GM10266 (cell line): ENCODE data around the gene PLOD3.

Experiments used
- DNase-seq: peaks from one replicate; pipeline ENCODE4 v3.0.0; 2012; ENCODE audit errors: extremely low spot score
- TF ChIP-seq, protein P1 (sequence below): IDR thresholded peaks from 2 replicates; pipeline ENCODE4 v1.5.1; 2012; ENCODE audit warnings: mild to moderate bottlenecking, low read depth; ENCODE audit not compliant: control insufficient read depth, insufficient read depth; ENCODE audit errors: missing control alignments

The PLOD3 gene

DNA sequence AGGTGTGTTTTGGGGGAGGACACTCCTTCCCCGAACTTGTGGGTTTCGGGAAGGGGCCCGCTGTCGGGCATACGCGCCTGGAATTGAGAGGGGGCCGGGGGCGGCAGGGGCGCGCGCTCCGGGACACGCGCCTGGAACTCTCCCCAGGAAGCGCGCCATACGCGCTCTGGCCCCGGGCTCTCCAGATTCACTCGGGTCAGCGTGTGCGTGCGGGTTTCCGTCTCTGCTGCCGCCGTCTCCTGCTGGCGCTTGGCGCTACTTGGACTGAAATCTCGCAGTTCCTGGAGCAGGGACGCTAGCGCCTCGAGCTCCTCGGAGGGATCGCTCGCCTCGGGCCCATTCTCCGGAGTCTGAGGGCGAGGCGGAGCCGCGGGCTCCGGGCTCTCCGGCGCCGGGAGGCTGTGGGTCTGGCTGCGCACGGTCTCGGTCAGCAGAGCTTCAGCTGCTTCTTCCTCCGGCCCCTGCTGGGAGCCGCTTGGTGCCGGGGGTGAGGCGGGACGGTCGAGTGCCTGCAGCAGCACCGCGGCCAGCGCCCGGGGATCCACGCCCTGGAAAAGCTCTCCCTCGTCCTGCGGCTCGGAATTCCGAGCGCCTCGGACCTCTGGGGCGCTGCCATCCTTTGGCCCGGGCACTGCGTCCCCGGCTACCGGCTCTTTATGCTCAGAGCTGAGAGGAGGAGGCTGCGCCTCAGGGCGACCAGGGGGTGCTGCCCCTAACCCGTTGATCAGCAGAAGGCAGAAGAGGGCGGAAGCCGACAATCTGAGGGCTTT lies 53.1 kb downstream of the PLOD3 start:
- TF ChIP-seq, protein P1, sequence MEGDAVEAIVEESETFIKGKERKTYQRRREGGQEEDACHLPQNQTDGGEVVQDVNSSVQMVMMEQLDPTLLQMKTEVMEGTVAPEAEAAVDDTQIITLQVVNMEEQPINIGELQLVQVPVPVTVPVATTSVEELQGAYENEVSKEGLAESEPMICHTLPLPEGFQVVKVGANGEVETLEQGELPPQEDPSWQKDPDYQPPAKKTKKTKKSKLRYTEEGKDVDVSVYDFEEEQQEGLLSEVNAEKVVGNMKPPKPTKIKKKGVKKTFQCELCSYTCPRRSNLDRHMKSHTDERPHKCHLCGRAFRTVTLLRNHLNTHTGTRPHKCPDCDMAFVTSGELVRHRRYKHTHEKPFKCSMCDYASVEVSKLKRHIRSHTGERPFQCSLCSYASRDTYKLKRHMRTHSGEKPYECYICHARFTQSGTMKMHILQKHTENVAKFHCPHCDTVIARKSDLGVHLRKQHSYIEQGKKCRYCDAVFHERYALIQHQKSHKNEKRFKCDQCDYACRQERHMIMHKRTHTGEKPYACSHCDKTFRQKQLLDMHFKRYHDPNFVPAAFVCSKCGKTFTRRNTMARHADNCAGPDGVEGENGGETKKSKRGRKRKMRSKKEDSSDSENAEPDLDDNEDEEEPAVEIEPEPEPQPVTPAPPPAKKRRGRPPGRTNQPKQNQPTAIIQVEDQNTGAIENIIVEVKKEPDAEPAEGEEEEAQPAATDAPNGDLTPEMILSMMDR: no peak
- no peak for DNase-seq

DNA sequence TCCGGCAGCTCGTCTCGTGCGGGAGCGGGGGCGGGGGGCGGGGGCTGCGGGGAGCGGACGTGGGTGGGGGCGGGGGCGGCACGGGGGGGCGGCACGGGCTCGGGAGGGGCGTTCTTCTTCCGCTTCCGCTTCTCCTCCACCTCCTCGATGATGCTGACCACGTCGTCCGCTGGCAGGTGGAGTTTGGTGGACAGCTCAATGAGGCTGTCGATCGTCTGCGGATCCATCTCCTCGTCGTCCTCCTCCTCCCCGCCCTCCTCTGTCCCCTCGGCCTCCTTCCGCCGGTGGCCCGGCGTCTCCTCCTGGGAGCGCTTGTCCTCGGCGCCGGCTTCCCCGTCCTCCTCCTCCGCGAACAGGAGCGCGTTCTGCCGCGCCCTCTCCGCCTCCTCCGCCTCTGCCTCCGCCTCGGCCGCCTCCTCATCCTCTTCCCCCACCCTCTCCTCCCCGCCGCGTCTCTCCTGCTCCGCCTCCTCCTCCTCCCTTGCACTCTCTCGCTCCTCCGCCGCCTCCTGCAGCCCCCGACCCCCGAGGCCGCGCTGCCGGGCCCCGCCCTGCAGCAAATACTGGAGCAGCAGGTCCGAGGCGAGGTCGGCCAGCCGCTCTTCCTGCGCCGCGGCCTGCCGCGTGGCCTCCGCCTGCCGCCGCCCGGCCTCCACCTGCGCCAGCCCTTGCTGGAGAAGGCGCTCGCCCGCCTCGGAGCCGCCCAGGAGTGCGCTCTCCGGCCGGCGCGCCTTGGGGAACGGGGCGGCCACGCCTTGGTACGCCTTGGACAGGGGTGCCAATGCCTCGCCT lies 53.9 kb downstream of the PLOD3 start:
- no peak for DNase-seq
- TF ChIP-seq, protein P1: no peak

DNA sequence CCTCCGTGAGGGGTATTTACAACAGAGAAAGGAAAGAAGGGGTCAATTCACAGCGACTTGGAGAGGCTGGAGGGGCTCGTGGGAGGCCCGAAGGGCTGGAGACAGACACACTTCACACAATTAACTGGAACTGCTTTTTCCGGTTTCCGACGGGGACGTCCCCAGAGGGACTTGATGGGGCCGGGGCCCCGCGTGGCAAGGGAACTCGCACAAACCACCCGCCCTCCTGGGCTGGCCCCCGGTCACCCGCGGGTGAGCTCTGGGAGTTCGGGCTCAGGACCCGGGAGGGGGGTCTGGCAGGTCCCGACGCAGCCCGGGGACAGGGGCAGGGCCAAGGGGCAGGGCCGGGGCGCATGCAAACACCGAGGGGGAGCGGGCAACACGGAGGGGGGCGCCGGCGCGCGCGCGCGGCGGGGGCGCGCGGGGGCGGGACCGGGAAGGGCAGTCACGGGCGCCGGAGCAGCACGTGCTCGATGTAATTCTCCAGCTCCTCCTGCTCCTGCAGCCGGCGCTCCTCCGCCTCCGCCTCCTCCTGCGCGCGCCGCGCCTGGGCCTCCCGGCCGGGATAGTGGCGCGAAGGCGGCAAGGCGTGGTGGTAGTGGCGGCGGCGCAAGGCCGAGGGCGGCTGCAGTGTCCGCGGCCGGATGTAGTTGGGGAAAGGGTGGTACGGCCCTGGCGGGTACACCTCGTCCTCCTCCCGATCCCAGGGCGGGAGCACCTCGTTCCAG lies 54.7 kb downstream of the PLOD3 start:
- TF ChIP-seq, protein P1: no peak
- no peak for DNase-seq

DNA sequence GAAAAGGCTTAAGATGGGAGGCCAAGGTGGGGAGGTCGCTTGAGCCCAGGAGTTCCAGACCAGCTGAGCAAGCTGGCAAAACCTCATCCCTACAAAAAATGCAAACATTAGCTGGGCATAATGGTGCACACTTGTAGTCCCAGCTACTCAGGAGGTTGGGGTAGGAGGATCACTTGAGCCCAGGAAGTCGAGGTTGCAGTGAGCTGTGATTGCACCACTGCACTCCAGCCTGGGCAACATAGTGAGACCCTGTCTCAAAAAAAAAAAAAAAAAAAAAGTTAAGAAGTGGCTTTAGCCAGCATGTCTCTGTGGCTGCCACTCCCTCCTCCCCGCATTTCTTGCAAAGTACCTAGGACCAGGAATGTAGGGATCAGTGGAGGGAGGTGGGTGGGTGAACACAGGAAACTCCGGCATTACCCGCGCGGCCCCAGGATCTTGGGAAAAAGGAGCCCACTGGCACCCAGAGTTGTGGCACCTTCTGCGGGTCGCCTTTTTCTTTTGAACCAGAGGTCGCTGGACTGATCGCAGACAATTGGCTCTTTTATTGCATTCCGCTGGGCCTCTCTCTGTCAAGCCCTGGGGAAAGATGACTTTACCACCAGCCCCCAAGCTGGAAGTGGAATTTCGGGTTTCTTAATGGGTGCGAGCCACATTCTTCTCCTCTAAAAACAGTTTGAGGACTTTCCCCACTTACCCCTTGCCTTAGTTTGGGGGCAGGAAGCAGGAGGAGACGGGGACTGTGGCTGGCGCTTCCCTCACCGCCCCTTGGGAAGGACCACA lies 55.5 kb downstream of the PLOD3 start:
- DNase-seq: no peak
- TF ChIP-seq, protein P1: no peak

DNA sequence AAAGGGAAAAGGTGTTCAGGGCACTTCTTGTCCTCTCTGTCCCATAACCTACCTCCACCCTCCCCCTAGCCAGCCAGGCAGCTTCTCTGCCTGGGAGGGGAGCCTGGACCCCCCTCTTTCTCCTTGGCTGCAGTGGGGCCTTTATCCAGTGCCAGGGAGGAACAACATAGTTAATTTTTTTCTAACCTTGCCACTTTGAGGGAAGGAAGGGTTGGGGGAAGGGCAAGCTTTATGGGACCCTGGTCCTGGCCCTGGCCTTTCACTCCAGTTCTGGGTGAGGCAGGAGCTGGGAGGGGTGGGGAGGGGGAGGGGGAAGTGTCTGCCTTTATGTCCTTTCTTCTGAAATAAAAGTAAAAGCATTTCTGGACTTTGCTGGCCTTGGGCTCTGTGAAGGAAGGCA lies 56.5 kb downstream of the PLOD3 start:
- DNase-seq: no peak
- TF ChIP-seq, protein P1: no peak

DNA sequence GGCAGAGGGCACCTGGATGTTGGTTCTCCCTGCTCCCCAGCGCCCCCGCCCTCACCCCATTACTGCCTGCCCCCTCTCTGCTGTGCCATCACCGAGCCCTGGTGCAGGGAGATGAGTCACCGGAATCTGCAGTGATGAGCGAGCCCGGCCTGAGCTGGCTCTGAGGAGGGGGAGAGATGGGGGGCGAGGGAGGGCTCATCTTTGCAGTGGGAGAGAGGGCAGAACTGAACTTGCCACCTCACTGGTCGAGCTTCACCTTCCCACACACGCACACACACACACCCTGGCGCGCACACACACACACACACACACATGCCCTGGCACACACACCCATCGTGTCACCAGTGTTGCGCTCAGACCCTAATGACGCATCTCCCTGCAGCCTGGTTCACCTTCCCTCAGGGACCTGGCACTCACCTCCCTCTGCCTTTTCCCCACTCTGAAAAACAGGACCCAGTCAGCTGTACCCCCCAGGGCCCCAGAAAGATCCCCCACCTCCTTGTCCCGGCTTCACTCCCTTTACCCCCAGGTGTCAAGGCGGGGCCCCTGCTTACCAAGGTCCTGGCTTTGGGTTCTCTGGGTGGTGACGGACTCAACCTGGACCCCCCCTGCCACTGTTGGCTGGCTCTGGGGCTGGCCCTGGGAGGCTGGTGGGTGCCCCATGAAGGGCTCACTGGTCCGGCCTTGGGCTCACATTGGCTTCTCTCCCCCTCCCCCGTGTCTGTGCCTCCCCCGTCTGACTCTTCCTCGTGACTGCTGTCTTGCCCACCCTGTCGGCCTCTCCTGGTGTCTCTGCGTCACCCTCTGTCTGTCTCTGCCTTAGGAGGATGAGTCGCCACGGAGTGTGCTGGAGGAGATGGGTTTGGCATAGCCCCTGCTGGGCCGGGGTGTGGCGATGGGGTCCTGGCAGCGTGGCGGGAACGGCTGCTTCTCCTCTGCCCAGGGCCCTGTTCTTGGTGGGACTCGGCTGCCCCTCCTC lies 57.4 kb downstream of the PLOD3 start:
- TF ChIP-seq, protein P1: no peak
- no peak for DNase-seq
